Activated CD4-positive, CD25-positive, alpha-beta regulatory T cell treated with anti-CD3 and anti-CD28 coated beads, Interleukin-2, amount 50 U/mL, for 24 hours (primary cell): ENCODE measurements around the gene SAMD4A.

Source experiments
- ATAC-seq, 2 donors: fragments of 150-1000 bp; cut with Tn5 transposase; one replicate each; pipeline ENCODE4 v1.10.0; 2021; ENCODE audit warnings: mild to moderate bottlenecking in 1 of 2, moderate library complexity in 1 of 2

The SAMD4A gene

GRCh38 chr14:54567224-54567638 lies 303 bp downstream of the SAMD4A start:
- ATAC-seq = no peak

GRCh38 chr14:54567639-54568561 lies 972 bp downstream of the SAMD4A start:
- peak; percentile 29 to 36 for ATAC-seq

- no peak for ATAC-seq
Measured at GRCh38 chr14:54568821-54569595, 2.1 kb downstream of the SAMD4A start.

GRCh38 chr14:54570047-54570446 lies 3.1 kb downstream of the SAMD4A start:
- no peak for ATAC-seq

GRCh38 chr14:54570631-54571415 lies 3.9 kb downstream of the SAMD4A start:
- no peak for ATAC-seq

GRCh38 chr14:54572316-54572715 lies 5.4 kb downstream of the SAMD4A start:
- no peak for ATAC-seq

- no peak for ATAC-seq
Measured at GRCh38 chr14:54574528-54574927, 7.6 kb downstream of the SAMD4A start.

- ATAC-seq = no peak
Measured at GRCh38 chr14:54577494-54577893, 10.6 kb downstream of the SAMD4A start.

GRCh38 chr14:54577977-54578376 lies 11.0 kb downstream of the SAMD4A start:
- ATAC-seq = no peak

- no peak for ATAC-seq
Measured at GRCh38 chr14:54579621-54580020, 12.7 kb downstream of the SAMD4A start.

- no peak for ATAC-seq
Measured at GRCh38 chr14:54580933-54581332, 14.0 kb downstream of the SAMD4A start.

- ATAC-seq = no peak
Measured at GRCh38 chr14:54582334-54582733, 15.4 kb downstream of the SAMD4A start.

GRCh38 chr14:54584097-54584496 lies 17.2 kb downstream of the SAMD4A start:
- ATAC-seq = no peak

GRCh38 chr14:54585214-54585613 lies 18.3 kb downstream of the SAMD4A start:
- ATAC-seq = no peak

GRCh38 chr14:54589076-54589475 lies 22.1 kb downstream of the SAMD4A start:
- ATAC-seq = no peak

- no peak for ATAC-seq
Measured at GRCh38 chr14:54589843-54590242, 22.9 kb downstream of the SAMD4A start.

GRCh38 chr14:54590481-54590880 lies 23.6 kb downstream of the SAMD4A start:
- ATAC-seq = no peak

- ATAC-seq = no peak
Measured at GRCh38 chr14:54591461-54591860, 24.5 kb downstream of the SAMD4A start.

- no peak for ATAC-seq
Measured at GRCh38 chr14:54591866-54592265, 24.9 kb downstream of the SAMD4A start.

- peak; percentile 38 to 58 for ATAC-seq
Measured at GRCh38 chr14:54593860-54594259, 26.9 kb downstream of the SAMD4A start.

GRCh38 chr14:54594537-54594936 lies 27.6 kb downstream of the SAMD4A start:
- ATAC-seq = no peak

- no peak for ATAC-seq
Measured at GRCh38 chr14:54597795-54598443, 31.0 kb downstream of the SAMD4A start.
